CD4-positive, alpha-beta memory T cell (primary cell): ENCODE results near the gene UGT1A7. TPM values are rescaled to one million over a fixed set of nuclear protein-coding genes. Genes with fewer than 3 reads are reported as not detected.

Experiments used
- CTCF ChIA-PET: fragments of 350-600 bp; sonication (Branson Sonifier 250); formaldehyde crosslinking; loops from one replicate; lab custom pipeline; 2021; ENCODE audit warnings: inconsistent platforms; ENCODE audit not compliant: partially characterized antibody; lab: Charles Lee
- POLR2A ChIA-PET: fragments of 350-600 bp; sonication (Branson Sonifier 250); formaldehyde crosslinking; loops from one replicate; lab custom pipeline; 2021; ENCODE audit not compliant: partially characterized antibody; lab: Charles Lee
- DNase-seq, 5 donors: peaks; one replicate each; pipeline versions ENCODE4 v3.0.0 to v3.0.0-alpha.2; 2020 to 2022; ENCODE audit warnings: mixed read lengths in 1 of 5
- H3K27ac ChIP-seq: one replicate; pipeline ENCODE4 v1.7.0; 2013; ENCODE audit warnings: low read depth, low read length
- H3K27me3 ChIP-seq: 2 replicates; pipeline ENCODE4 v1.7.0; 2013; ENCODE audit warnings: mild to moderate bottlenecking, low read length, moderate library complexity; ENCODE audit not compliant: insufficient read depth
- H3K36me3 ChIP-seq: 2 replicates; pipeline ENCODE4 v1.7.0; 2013; ENCODE audit warnings: mild to moderate bottlenecking, low read length, moderate library complexity; ENCODE audit not compliant: insufficient read depth
- H3K4me1 ChIP-seq: 2 replicates; pipeline ENCODE4 v1.7.0; 2013; ENCODE audit warnings: mild to moderate bottlenecking, low read length, moderate library complexity; ENCODE audit not compliant: insufficient read depth
- H3K4me3 ChIP-seq, 2 donors: one replicate each; pipeline ENCODE4 v1.7.0; 2013; ENCODE audit warnings: low read length in 2 of 2, mild to moderate bottlenecking in 1 of 2
- H3K9me3 ChIP-seq, 2 donors: one replicate each; pipeline ENCODE4 v1.7.0; 2013; ENCODE audit warnings: low read length in 2 of 2, control low read depth in 1 of 2; ENCODE audit not compliant: control insufficient read depth in 1 of 2
- H3K27ac Mint-ChIP-seq, 7 donors: one replicate each; pipeline ENCODE4 v1.8.0; 2020 to 2021; ENCODE audit warnings: mixed read lengths in 7 of 7, mild to moderate bottlenecking in 6 of 7, inconsistent platforms in 3 of 7, moderate library complexity in 3 of 7
- H3K27me3 Mint-ChIP-seq, 2 donors: one replicate each; pipeline ENCODE4 v1.8.0; 2020 to 2021; ENCODE audit warnings: mixed read lengths in 2 of 2
- H3K36me3 Mint-ChIP-seq, 2 donors: one replicate each; pipeline ENCODE4 v1.8.0; 2020 to 2021; ENCODE audit warnings: mixed read lengths in 2 of 2, inconsistent platforms in 1 of 2, mild to moderate bottlenecking in 1 of 2
- H3K4me1 Mint-ChIP-seq, 4 donors: one replicate each; pipeline ENCODE4 v1.8.0; 2020 to 2021; ENCODE audit warnings: mixed read lengths in 4 of 4, mild to moderate bottlenecking in 1 of 4
- H3K4me3 Mint-ChIP-seq, 8 donors: one replicate each; pipeline ENCODE4 v1.8.0; 2020 to 2021; ENCODE audit warnings: mixed read lengths in 8 of 8, mild to moderate bottlenecking in 7 of 8, moderate library complexity in 6 of 8, inconsistent platforms in 3 of 8
- H3K9me3 Mint-ChIP-seq, 8 donors: one replicate each; pipeline ENCODE4 v1.8.0; 2020 to 2021; ENCODE audit warnings: mixed read lengths in 8 of 8, mild to moderate bottlenecking in 5 of 8, inconsistent platforms in 3 of 8, moderate library complexity in 1 of 8
- intact Hi-C: fragments of 100-400 bp; cut with micrococcal nuclease; formaldehyde crosslinking; loops from one replicate; pipeline ENCODE4 v1.15.1; 2023
- polyA plus RNA-seq, 2 donors: library from polyadenylated mRNA; unstranded; fragments of 300-500 nt; fragmentation: Illumina TruSeq; gene quantifications; one replicate each; pipeline ENCODE4 v1.2.3, GENCODE V29; 2021
- total RNA-seq, 2 experiments: library from RNA; stranded (reverse); gene quantifications; one replicate each; pipeline ENCODE4 v1.2.3, GENCODE V29; 2021

Gene UGT1A7
- total and polyA plus RNA-seq, 4 experiments from 2014 or later = not detected

GRCh38 chr2:233679196-233679595 lies 2.5 kb upstream of the UGT1A7 start:
- Mint-ChIP-seq H3K9me3 (no peaks in the 10 kb centered on the region), H3K4me3 (no peak overlapping the region), H3K27ac (no peak overlapping the region), H3K27me3 (peaks cover 15 to 18% of the 10 kb centered on the region in 2 donors), H3K4me1 (no peaks in the 10 kb centered on the region), H3K36me3 (no peaks in the 10 kb centered on the region)
- no peak for DNase-seq
- Histone ChIP-seq H3K27me3 (no peaks in the 10 kb centered on the region), H3K4me3 (no peak overlapping the region), H3K4me1 (no peaks in the 10 kb centered on the region), H3K36me3 (no peaks in the 10 kb centered on the region), H3K27ac (no peak overlapping the region), H3K9me3 (no peaks in the 10 kb centered on the region)
- POLR2A ChIA-PET = no interaction called here
- intact Hi-C loops = no loop called here
- CTCF ChIA-PET = no interaction called here

DNA sequence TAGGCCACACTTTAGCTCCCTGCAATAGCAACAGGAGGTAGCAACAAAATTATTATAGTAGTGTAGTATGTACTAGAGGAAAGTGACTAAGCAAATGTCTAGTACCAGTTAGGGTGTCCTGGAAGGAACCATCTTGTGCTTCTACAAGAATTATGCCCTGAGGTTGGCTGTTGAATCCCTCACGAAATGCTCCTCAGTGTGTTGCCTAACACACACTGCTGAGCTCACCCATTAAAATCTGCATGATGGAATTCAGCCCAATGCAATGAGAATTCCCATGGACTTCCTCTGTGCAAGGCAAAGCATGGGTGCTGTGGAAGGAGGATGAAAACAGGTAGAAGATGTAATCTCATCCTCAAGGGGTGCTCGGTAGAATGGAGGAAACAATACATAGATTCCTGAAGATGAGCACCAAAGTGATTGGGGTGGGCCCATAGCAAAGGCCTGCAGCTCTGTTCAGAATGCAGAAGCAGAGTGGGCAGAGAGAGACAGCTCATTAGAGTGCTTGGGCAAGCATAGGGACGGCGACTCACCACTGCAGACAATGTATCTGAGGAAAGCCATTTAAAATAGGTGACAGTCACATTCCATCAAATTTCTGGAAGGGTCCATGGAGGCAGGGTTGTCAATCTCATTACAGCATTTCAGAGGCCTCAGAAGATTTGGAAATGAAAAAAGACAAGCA lies 1.2 kb upstream of the UGT1A7 start:
- Histone ChIP-seq H3K9me3 (no peaks in the 10 kb centered on the region), H3K4me1 (no peaks in the 10 kb centered on the region), H3K4me3 (no peak overlapping the region), H3K36me3 (no peaks in the 10 kb centered on the region), H3K27me3 (no peaks in the 10 kb centered on the region), H3K27ac (no peak overlapping the region)
- no peak overlapping the region for H3K4me3 Mint-ChIP-seq
- H3K4me1 Mint-ChIP-seq = no peaks in the 10 kb centered on the region
- intact Hi-C loops = no loop called here
- H3K27me3 Mint-ChIP-seq = peaks cover 15 to 17% of the 10 kb centered on the region in 2 donors
- H3K27ac Mint-ChIP-seq = no peak overlapping the region
- ChIA-PET CTCF (no interaction called here), POLR2A (no interaction called here)
- H3K36me3 Mint-ChIP-seq = no peaks in the 10 kb centered on the region
- no peaks in the 10 kb centered on the region for H3K9me3 Mint-ChIP-seq
- DNase-seq = no peak

GRCh38 chr2:233684640-233685039 lies 2.9 kb downstream of the UGT1A7 start:
- Histone ChIP-seq H3K27me3 (no peaks in the 10 kb centered on the region), H3K4me3 (no peak overlapping the region), H3K9me3 (no peaks in the 10 kb centered on the region), H3K27ac (no peak overlapping the region), H3K36me3 (no peaks in the 10 kb centered on the region), H3K4me1 (no peaks in the 10 kb centered on the region)
- peaks cover 0 to 1% (median 0%) of the 10 kb centered on the region in 8 donors for H3K9me3 Mint-ChIP-seq
- no peak overlapping the region for H3K4me3 Mint-ChIP-seq
- intact Hi-C loops = no loop called here
- no peaks in the 10 kb centered on the region for H3K4me1 Mint-ChIP-seq
- DNase-seq = no peak
- H3K36me3 Mint-ChIP-seq = no peaks in the 10 kb centered on the region
- ChIA-PET POLR2A (no interaction called here), CTCF (no interaction called here)
- H3K27ac Mint-ChIP-seq = no peak overlapping the region
- H3K27me3 Mint-ChIP-seq = peaks cover 12 to 20% of the 10 kb centered on the region in 2 donors

- Histone ChIP-seq H3K36me3 (no peaks in the 10 kb centered on the region), H3K27ac (no peak overlapping the region), H3K27me3 (no peaks in the 10 kb centered on the region), H3K9me3 (no peaks in the 10 kb centered on the region), H3K4me3 (no peak overlapping the region), H3K4me1 (no peaks in the 10 kb centered on the region)
- Mint-ChIP-seq H3K27ac (no peak overlapping the region), H3K4me3 (no peak overlapping the region), H3K4me1 (no peaks in the 10 kb centered on the region), H3K9me3 (peaks cover 0 to 1% (median 0%) of the 10 kb centered on the region in 8 donors), H3K36me3 (no peaks in the 10 kb centered on the region), H3K27me3 (peaks cover 10 to 19% of the 10 kb centered on the region in 2 donors)
- CTCF ChIA-PET = no interaction called here
- no peak for DNase-seq
- intact Hi-C loops = no loop called here
- POLR2A ChIA-PET = no interaction called here
Measured at GRCh38 chr2:233686928-233687327, 5.2 kb downstream of the UGT1A7 start.

GRCh38 chr2:233688341-233688740 lies 6.6 kb downstream of the UGT1A7 start:
- no peak for DNase-seq
- Mint-ChIP-seq H3K4me1 (no peaks in the 10 kb centered on the region), H3K4me3 (no peak overlapping the region), H3K27ac (no peak overlapping the region), H3K9me3 (peaks cover 0 to 1% (median 0%) of the 10 kb centered on the region in 8 donors), H3K27me3 (peaks cover 10 to 25% of the 10 kb centered on the region in 2 donors), H3K36me3 (no peaks in the 10 kb centered on the region)
- H3K27me3 ChIP-seq = no peaks in the 10 kb centered on the region
- POLR2A ChIA-PET = no interaction called here
- no peak overlapping the region for H3K4me3 ChIP-seq
- no peak overlapping the region for H3K27ac ChIP-seq
- intact Hi-C loops = no loop called here
- no peaks in the 10 kb centered on the region for H3K9me3 ChIP-seq
- CTCF ChIA-PET = no interaction called here
- H3K4me1 ChIP-seq = no peaks in the 10 kb centered on the region
- H3K36me3 ChIP-seq = no peaks in the 10 kb centered on the region

- Mint-ChIP-seq H3K4me3 (no peak overlapping the region), H3K4me1 (no peaks in the 10 kb centered on the region), H3K9me3 (peaks cover 0 to 1% (median 0%) of the 10 kb centered on the region in 8 donors), H3K36me3 (no peaks in the 10 kb centered on the region), H3K27me3 (peaks cover 10 to 27% of the 10 kb centered on the region in 2 donors), H3K27ac (no peak overlapping the region)
- no peak overlapping the region for H3K4me3 ChIP-seq
- CTCF ChIA-PET = no interaction called here
- no peaks in the 10 kb centered on the region for H3K36me3 ChIP-seq
- H3K4me1 ChIP-seq = no peaks in the 10 kb centered on the region
- H3K9me3 ChIP-seq = no peaks in the 10 kb centered on the region
- POLR2A ChIA-PET = no interaction called here
- no peak for DNase-seq
- no peak overlapping the region for H3K27ac ChIP-seq
- H3K27me3 ChIP-seq = no peaks in the 10 kb centered on the region
- intact Hi-C loops = no loop called here
Measured at GRCh38 chr2:233689031-233689430, 7.3 kb downstream of the UGT1A7 start.

DNA sequence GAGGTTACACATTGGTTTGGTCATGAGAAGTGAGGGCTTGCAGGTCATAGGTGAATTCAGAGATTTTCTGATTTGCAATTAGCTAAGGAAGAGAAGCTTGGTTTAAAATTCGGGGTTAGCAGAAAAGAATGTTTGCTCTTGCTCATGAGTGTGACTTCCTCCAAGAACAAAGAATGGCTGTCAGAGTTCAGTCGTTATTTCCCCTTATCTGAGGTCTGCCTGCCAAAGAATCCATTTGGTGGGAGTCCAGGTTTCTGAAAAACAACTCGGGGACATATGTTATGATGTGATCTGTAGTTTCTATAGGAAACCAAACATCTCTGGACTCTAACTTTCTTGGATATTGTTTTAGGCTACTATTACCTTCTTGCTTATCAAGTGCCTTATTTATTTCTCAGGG lies 7.8 kb downstream of the UGT1A7 start:
- no peak overlapping the region for H3K27ac ChIP-seq
- POLR2A ChIA-PET = no interaction called here
- no peaks in the 10 kb centered on the region for H3K4me1 ChIP-seq
- no peaks in the 10 kb centered on the region for H3K27me3 ChIP-seq
- no peak for DNase-seq
- Mint-ChIP-seq H3K4me3 (no peak overlapping the region), H3K4me1 (no peaks in the 10 kb centered on the region), H3K9me3 (peaks cover 0 to 1% (median 0%) of the 10 kb centered on the region in 8 donors), H3K27ac (no peak overlapping the region), H3K36me3 (no peaks in the 10 kb centered on the region), H3K27me3 (peaks cover 10 to 27% of the 10 kb centered on the region in 2 donors)
- CTCF ChIA-PET = no interaction called here
- no peaks in the 10 kb centered on the region for H3K9me3 ChIP-seq
- intact Hi-C loops = no loop called here
- no peaks in the 10 kb centered on the region for H3K36me3 ChIP-seq
- no peak overlapping the region for H3K4me3 ChIP-seq
